ENCODE measurements around the gene STOML1. TPM values are rescaled to one million over a fixed set of nuclear protein-coding genes. Genes with fewer than 3 reads are reported as not detected.

STOML1 gene
- polyA plus RNA-seq, 3 donors: 3.8 to 5.1 (median 4.7) TPM

DNA sequence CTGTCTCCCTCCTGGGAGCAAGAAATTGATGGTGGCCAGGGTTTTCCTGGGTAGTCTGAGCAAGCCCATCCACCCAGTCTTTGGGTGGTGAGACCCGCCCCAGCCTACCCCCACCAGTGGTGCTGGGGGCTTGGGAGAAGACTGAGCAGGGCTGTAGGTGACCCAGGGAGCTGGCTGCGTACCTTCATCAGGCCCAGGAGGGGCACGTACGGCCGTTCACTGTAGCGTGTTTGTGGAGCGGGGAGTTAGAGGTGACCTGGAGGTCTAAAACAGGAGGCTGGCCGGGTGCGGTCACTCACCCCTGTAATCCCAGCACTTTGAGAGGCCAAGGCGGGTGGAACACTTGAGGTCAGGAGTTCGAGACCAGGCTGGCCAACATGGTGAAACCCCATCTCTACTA, 54.4 kb downstream of the STOML1 start:
- WGBS (ENCODE audit: insufficient coverage): 99% methylated on average over 10 of the region's 11 CpGs
- H3K4me3 ChIP-seq (replicated peaks in 1 of 3; ENCODE audit: low read depth in 2 of 3, low read length in 3 of 3): no peak overlapping the region
- H3K9me3 Mint-ChIP-seq: no peaks in the 10 kb centered on the region
- no peaks in the 10 kb centered on the region for H3K36me3 Mint-ChIP-seq
- no peak for DNase-seq
- no peaks in the 10 kb centered on the region for H4K20me1 ChIP-seq (ENCODE audit: insufficient read depth, low read length)
- H3K36me3 ChIP-seq (replicated peaks in 1 of 2; ENCODE audit: control insufficient read depth in 1 of 2, insufficient read depth in 2 of 2, low read length in 2 of 2): no peaks in the 10 kb centered on the region
- no peaks in the 10 kb centered on the region for H3K9me3 ChIP-seq (replicated peaks in 1 of 2; ENCODE audit: control insufficient read depth in 1 of 2, insufficient read depth in 1 of 2, low read length in 2 of 2)
- TF ChIP-seq, protein P1, sequence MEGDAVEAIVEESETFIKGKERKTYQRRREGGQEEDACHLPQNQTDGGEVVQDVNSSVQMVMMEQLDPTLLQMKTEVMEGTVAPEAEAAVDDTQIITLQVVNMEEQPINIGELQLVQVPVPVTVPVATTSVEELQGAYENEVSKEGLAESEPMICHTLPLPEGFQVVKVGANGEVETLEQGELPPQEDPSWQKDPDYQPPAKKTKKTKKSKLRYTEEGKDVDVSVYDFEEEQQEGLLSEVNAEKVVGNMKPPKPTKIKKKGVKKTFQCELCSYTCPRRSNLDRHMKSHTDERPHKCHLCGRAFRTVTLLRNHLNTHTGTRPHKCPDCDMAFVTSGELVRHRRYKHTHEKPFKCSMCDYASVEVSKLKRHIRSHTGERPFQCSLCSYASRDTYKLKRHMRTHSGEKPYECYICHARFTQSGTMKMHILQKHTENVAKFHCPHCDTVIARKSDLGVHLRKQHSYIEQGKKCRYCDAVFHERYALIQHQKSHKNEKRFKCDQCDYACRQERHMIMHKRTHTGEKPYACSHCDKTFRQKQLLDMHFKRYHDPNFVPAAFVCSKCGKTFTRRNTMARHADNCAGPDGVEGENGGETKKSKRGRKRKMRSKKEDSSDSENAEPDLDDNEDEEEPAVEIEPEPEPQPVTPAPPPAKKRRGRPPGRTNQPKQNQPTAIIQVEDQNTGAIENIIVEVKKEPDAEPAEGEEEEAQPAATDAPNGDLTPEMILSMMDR (IDR thresholded peaks at IDR 0.05): no peak
- no peaks in the 10 kb centered on the region for H3K4me1 Mint-ChIP-seq
- H3K4me3 Mint-ChIP-seq: no peak overlapping the region
- H3K4me2 ChIP-seq (replicated peaks; ENCODE audit: extremely low read depth, low read length, poor library complexity, severe bottlenecking): no peak overlapping the region
- no peaks in the 10 kb centered on the region for H3K79me2 ChIP-seq (ENCODE audit: insufficient read depth, low read length)
- H2AFZ ChIP-seq (ENCODE audit: insufficient read depth, low read depth, low read length, poor library complexity, severe bottlenecking): no peak overlapping the region
- H3K27me3 Mint-ChIP-seq (ENCODE audit: low read depth in 3 of 3): peaks cover 2 to 4% (median 4%) of the 10 kb centered on the region in 3 donors
- no peak overlapping the region for H3K27ac ChIP-seq (ENCODE audit: low read depth in 1 of 2, low read length in 2 of 2)
- no peaks in the 10 kb centered on the region for H3K27me3 ChIP-seq (ENCODE audit: control insufficient read depth in 2 of 2, insufficient read depth in 2 of 2, low read length in 2 of 2)
- intact Hi-C loops (cut with micrococcal nuclease): no loop called here
- H3K9ac ChIP-seq (ENCODE audit: insufficient read depth, low read length, poor library complexity, severe bottlenecking): no peak overlapping the region
- no peaks in the 10 kb centered on the region for H3K4me1 ChIP-seq (ENCODE audit: control insufficient read depth in 1 of 2, insufficient read depth in 2 of 2, low read length in 2 of 2)
- no peak overlapping the region for H3K27ac Mint-ChIP-seq

DNA sequence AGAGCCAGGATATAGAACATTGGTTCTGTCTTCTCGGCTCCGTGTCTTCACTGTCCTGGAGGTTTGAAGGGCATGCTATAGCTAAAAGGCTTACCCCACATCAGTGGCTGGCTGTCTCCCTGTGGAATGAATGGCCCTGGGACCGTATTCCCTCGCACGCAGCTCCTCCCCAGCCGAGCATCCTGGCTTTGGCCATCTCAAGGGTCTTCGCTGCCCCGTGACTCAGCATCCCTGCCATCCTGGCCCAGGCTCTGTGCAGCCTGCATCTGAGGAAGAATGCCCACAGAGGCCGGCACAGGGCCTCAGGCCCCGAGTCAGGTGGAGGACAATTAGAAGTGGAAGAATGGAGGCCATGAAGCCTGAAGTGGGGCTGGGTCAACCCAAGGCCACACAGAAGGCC, 54.8 kb downstream of the STOML1 start:
- H3K4me3 Mint-ChIP-seq: no peak overlapping the region
- Histone ChIP-seq H3K27me3 (ENCODE audit: control insufficient read depth in 2 of 2, insufficient read depth in 2 of 2, low read length in 2 of 2) (no peaks in the 10 kb centered on the region), H3K9ac (ENCODE audit: insufficient read depth, low read length, poor library complexity, severe bottlenecking) (no peak overlapping the region), H3K36me3 (replicated peaks in 1 of 2; ENCODE audit: control insufficient read depth in 1 of 2, insufficient read depth in 2 of 2, low read length in 2 of 2) (no peaks in the 10 kb centered on the region), H4K20me1 (ENCODE audit: insufficient read depth, low read length) (no peaks in the 10 kb centered on the region), H3K79me2 (ENCODE audit: insufficient read depth, low read length) (no peaks in the 10 kb centered on the region), H3K4me3 (replicated peaks in 1 of 3; ENCODE audit: low read depth in 2 of 3, low read length in 3 of 3) (no peak overlapping the region), H3K9me3 (replicated peaks in 1 of 2; ENCODE audit: control insufficient read depth in 1 of 2, insufficient read depth in 1 of 2, low read length in 2 of 2) (no peaks in the 10 kb centered on the region), H3K27ac (ENCODE audit: low read depth in 1 of 2, low read length in 2 of 2) (no peak overlapping the region), H3K4me1 (ENCODE audit: control insufficient read depth in 1 of 2, insufficient read depth in 2 of 2, low read length in 2 of 2) (no peaks in the 10 kb centered on the region), H3K4me2 (replicated peaks; ENCODE audit: extremely low read depth, low read length, poor library complexity, severe bottlenecking) (no peak overlapping the region), H2AFZ (ENCODE audit: insufficient read depth, low read depth, low read length, poor library complexity, severe bottlenecking) (no peak overlapping the region)
- 91% methylated on average over 7 of the region's 10 CpGs for WGBS (ENCODE audit: insufficient coverage)
- no peaks in the 10 kb centered on the region for H3K36me3 Mint-ChIP-seq
- H3K27me3 Mint-ChIP-seq (ENCODE audit: low read depth in 3 of 3): peaks cover 2 to 4% (median 4%) of the 10 kb centered on the region in 3 donors
- TF ChIP-seq, protein P1 (IDR thresholded peaks at IDR 0.05): no peak
- DNase-seq: no peak
- no peak overlapping the region for H3K27ac Mint-ChIP-seq
- no peaks in the 10 kb centered on the region for H3K4me1 Mint-ChIP-seq
- H3K9me3 Mint-ChIP-seq: no peaks in the 10 kb centered on the region
- intact Hi-C loops (cut with micrococcal nuclease): no loop called here
